Sigmoid colon (tissue), 7 donors: ENCODE measurements around the gene CACNA1D. TPM values are rescaled to one million over a fixed set of nuclear protein-coding genes. Genes with fewer than 3 reads are reported as not detected.

Experiments used
- DNase-seq: peaks from one replicate; pipeline ENCODE4 v3.0.0-alpha.2; 2019
- H3K27ac ChIP-seq, 4 donors: fragments of 200-600 bp; sonication (generic); one replicate each; pipeline ENCODE4 v1.5.1; 2016 to 2019; ENCODE audit warnings: mild to moderate bottlenecking in 1 of 4
- H3K27me3 ChIP-seq, 3 donors: fragments of 200-600 bp; sonication (generic); one replicate each; pipeline ENCODE4 v1.5.1; 2019; ENCODE audit warnings: mild to moderate bottlenecking in 1 of 3
- H3K36me3 ChIP-seq, 4 donors: fragments of 200-600 bp; sonication (generic); one replicate each; pipeline ENCODE4 v1.5.1; 2016 to 2019
- H3K4me1 ChIP-seq, 4 donors: fragments of 200-600 bp; sonication (generic); one replicate each; pipeline ENCODE4 v1.5.1; 2017 to 2019
- H3K4me3 ChIP-seq, 4 donors: fragments of 200-600 bp; sonication (generic); one replicate each; pipeline ENCODE4 v1.5.1; 2017 to 2019; ENCODE audit warnings: mild to moderate bottlenecking in 2 of 4, moderate library complexity in 1 of 4
- H3K9me3 ChIP-seq, 4 donors: fragments of 200-600 bp in 3 of 4; sonication (generic) in 3 of 4; one replicate each; pipeline versions ENCODE4 v1.5.1 to v1.6.1; 2013 to 2019
- CTCF ChIP-seq, 4 experiments: fragments of 450-650 bp in 3 of 4; fragments of 200-600 bp in 1 of 4; IDR thresholded peaks; one replicate each; pipeline ENCODE4 v1.5.1; 2016 to 2019; ENCODE audit warnings: antibody characterized with exemption in 4 of 4, mild to moderate bottlenecking in 3 of 4, moderate library complexity in 2 of 4
- EP300 ChIP-seq, 4 donors: sonication (generic); formaldehyde crosslinking; IDR thresholded peaks; one replicate each; pipeline ENCODE4 v1.6.1; 2017; ENCODE audit warnings: antibody characterized with exemption in 4 of 4
- POLR2A ChIP-seq, 2 donors: fragments of 450-650 bp; IDR thresholded peaks; one replicate each; pipeline ENCODE4 v1.6.1; 2016; ENCODE audit warnings: antibody characterized with exemption in 2 of 2, mild to moderate bottlenecking in 2 of 2, moderate library complexity in 2 of 2
- POLR2AphosphoS5 ChIP-seq, 4 donors: sonication (generic); formaldehyde crosslinking; IDR thresholded peaks; one replicate each; pipeline ENCODE4 v1.6.1; 2017; ENCODE audit warnings: antibody characterized with exemption in 4 of 4
- WGBS, 2 donors: extraction: QIAGEN DNeasy Blood & Tissue Kit; methylation state at CpG; one replicate each; pipeline ENCODE4 v1.1.7; 2013; 5-methylcytosine and 5-hydroxymethylcytosine counted together
- intact Hi-C: fragments of 100-400 bp; cut with DNase I; formaldehyde crosslinking; loops from one replicate; pipeline ENCODE4 v1.15.1; 2023
- polyA plus RNA-seq, 3 donors: library from polyadenylated mRNA; stranded (reverse); fragments of 200-250 nt; gene quantifications; one replicate each; pipeline ENCODE4 v1.2.3, GENCODE V29; 2013
- total RNA-seq, 4 donors: library from RNA; depleted of rRNA; stranded (reverse); fragments of >200 nt; gene quantifications; one replicate each; pipeline ENCODE4 v1.1.0, GENCODE V29; 2016
- donor health status: healthy with polysubstance abuse.
- donor health status: Bipolar disorder and iron deficiency.
- donor health status: healthy.

Gene CACNA1D
- total and polyA plus RNA-seq, 7 donors, result 1.2 to 9.7 (median 4.8) TPM

DNA sequence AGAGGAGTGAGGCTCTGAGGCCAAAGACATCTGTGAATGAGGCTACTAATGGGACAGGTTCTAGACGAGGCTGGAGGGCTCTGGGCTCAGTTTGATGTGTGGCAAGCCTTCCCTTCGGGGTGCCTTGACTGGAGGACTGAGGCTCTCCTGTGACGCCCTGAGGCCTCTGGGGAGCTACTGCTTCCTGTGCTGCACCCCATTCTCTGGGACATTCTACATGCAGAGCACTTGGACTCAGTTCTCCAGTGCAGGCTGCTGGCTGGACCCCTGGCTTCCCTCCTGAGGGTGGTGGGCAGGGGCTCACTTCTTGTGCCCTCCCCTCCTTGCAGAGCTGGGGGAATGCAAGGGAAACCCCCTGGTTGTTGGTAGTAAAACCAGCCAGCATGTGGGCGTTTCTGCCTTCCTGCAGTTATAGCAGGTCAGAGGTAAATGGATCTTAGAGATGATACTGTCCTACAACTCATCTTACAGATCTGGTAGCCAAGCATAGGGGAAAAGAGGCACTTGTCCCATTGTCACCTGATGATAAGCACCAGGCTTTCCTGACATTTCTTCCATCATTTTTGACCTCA lies 218.5 kb downstream of the CACNA1D start:
- Histone ChIP-seq H3K27ac (no peak overlapping the region), H3K36me3 (no peaks in the 10 kb centered on the region), H3K27me3 (no peaks in the 10 kb centered on the region), H3K4me3 (no peak overlapping the region), H3K4me1 (peaks cover 0 to 6% (median 0%) of the 10 kb centered on the region in 4 donors), H3K9me3 (no peaks in the 10 kb centered on the region)
- peak; percentile 24 for DNase-seq
- intact Hi-C loops, result loop anchor here (5.0 to 10.0 kb wide), 2 partner anchors 491 to 598 kb away; no protein-coding TSS in a partner anchor
- WGBS, 2 donors, result 72 to 75% methylated on average over 4 of the region's 4 CpGs
- TF ChIP-seq POLR2AphosphoS5 (IDR thresholded peaks at IDR 0.05), result no peak
- no peak for TF ChIP-seq POLR2A (IDR thresholded peaks at IDR 0.05)
- no peak for TF ChIP-seq CTCF (IDR thresholded peaks at IDR 0.05)

GRCh38 chr3:53713626-53714025 lies 219.2 kb downstream of the CACNA1D start:
- no peak overlapping the region for H3K27ac ChIP-seq
- 92 to 98% methylated on average over 2 of the region's 2 CpGs for WGBS, 2 donors
- DNase-seq, result no peak

DNA sequence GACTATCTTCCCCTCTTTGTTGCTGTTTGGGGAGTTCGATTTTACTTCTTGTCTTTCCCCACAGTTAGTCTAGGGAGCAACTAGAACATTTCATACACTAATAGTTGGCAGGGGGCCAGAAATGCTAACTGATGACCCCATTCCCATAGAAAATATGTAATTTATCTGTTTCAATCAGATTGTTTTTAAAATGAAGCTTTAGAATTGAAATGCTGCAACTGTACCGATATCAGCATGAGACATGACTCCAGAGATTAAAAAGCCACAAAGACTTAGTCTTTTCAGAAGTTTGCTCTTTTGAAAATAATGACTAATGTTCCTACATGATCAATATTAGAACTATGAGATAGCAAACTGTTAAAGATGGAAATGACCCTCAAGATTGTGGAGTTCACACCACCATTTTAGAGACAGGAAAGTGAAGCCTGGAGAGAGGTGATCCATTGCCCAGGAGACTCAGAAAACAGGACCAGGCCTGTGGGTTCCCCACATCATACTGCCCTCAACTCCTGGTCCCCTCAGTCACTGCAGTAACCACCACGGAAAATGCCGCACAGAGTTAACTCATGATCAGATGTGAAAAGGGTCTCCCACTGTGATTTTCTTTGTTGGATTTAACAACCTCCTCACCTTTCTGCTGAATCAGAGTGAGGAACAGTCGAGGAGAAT lies 221.5 kb downstream of the CACNA1D start:
- no peak for DNase-seq
- Histone ChIP-seq H3K27me3 (no peaks in the 10 kb centered on the region), H3K4me1 (no peaks in the 10 kb centered on the region), H3K4me3 (no peak overlapping the region), H3K27ac (no peak overlapping the region), H3K36me3 (no peaks in the 10 kb centered on the region), H3K9me3 (no peaks in the 10 kb centered on the region)
- WGBS, 2 donors, result 75 to 88% methylated on average over 5 of the region's 5 CpGs
- TF ChIP-seq POLR2A (IDR thresholded peaks at IDR 0.05) (no peak), CTCF (IDR thresholded peaks at IDR 0.05) (no peak), EP300 (IDR thresholded peaks at IDR 0.05) (no peak), POLR2AphosphoS5 (IDR thresholded peaks at IDR 0.05) (no peak)
- intact Hi-C loops, result loop anchor here (10.0 kb wide), 1 partner anchor 601 kb away; no protein-coding TSS in a partner anchor

More at GRCh38 chr3:53713626-53714025, 219.2 kb downstream of the CACNA1D start:
- Histone ChIP-seq H3K36me3 (no peaks in the 10 kb centered on the region), H3K4me3 (no peak overlapping the region), H3K4me1 (peaks cover 0 to 6% (median 0%) of the 10 kb centered on the region in 4 donors), H3K27me3 (no peaks in the 10 kb centered on the region), H3K9me3 (no peaks in the 10 kb centered on the region)
- no peak for TF ChIP-seq POLR2AphosphoS5 (IDR thresholded peaks at IDR 0.05)
- TF ChIP-seq POLR2A (IDR thresholded peaks at IDR 0.05), result no peak
- TF ChIP-seq CTCF (IDR thresholded peaks at IDR 0.05), result no peak
- TF ChIP-seq EP300 (IDR thresholded peaks at IDR 0.05), result no peak
- intact Hi-C loops, result loop anchor here (5.0 to 10.0 kb wide), 2 partner anchors 491 to 599 kb away; no protein-coding TSS in a partner anchor

- no peak for TF ChIP-seq POLR2A (IDR thresholded peaks at IDR 0.05)
- TF ChIP-seq CTCF (IDR thresholded peaks at IDR 0.05), result no peak
- TF ChIP-seq EP300 (IDR thresholded peaks at IDR 0.05), result no peak
- no peak for TF ChIP-seq POLR2AphosphoS5 (IDR thresholded peaks at IDR 0.05)
- H3K9me3 ChIP-seq, result no peaks in the 10 kb centered on the region
- DNase-seq, result no peak
- WGBS, 2 donors, result 64 to 72% methylated on average over 7 of the region's 7 CpGs
- H3K4me3 ChIP-seq, result no peak overlapping the region
- H3K27me3 ChIP-seq, result no peaks in the 10 kb centered on the region
- H3K4me1 ChIP-seq, result no peaks in the 10 kb centered on the region
- intact Hi-C loops, result loop anchor here (10.0 kb wide), 1 partner anchor 602 kb away; no protein-coding TSS in a partner anchor
- no peak overlapping the region for H3K27ac ChIP-seq
- no peaks in the 10 kb centered on the region for H3K36me3 ChIP-seq
Measured at GRCh38 chr3:53716998-53717397, 222.6 kb downstream of the CACNA1D start.
